B cell (primary cell): ENCODE results near the gene LRRC15. TPM values are rescaled to one million over a fixed set of nuclear protein-coding genes. Genes with fewer than 3 reads are reported as not detected.

Experiments used
- ATAC-seq: fragments of 200-7000 bp; cut with Tn5 transposase; one replicate; pipeline ENCODE4 v1.10.0; 2021; ENCODE audit warnings: low read depth, mild to moderate bottlenecking, moderate number of reproducible peaks, moderate library complexity
- CTCF ChIA-PET: fragments of 350-600 bp; sonication (Branson Sonifier 250); formaldehyde crosslinking; loops from one replicate; lab custom pipeline; 2021; ENCODE audit warnings: antibody characterized with exemption, inconsistent platforms; lab: Charles Lee
- POLR2A ChIA-PET: fragments of 350-600 bp; sonication (Branson Sonifier 250); formaldehyde crosslinking; loops from one replicate; lab custom pipeline; 2021; ENCODE audit warnings: antibody characterized with exemption; lab: Charles Lee
- DNase-seq: peaks from one replicate; pipeline ENCODE4 v3.0.0; 2013
- H2AFZ ChIP-seq: 2 replicates; pipeline ENCODE4 v1.6.1; 2012; ENCODE audit warnings: mild to moderate bottlenecking, low read depth, low read length; ENCODE audit not compliant: insufficient read depth, poor library complexity, severe bottlenecking
- H3K27ac ChIP-seq, 2 donors: 1 replicate in 1 of 2; 2 replicates in 1 of 2; pipeline ENCODE4 v1.5.1; 2012 to 2013; ENCODE audit warnings: low read length in 2 of 2, mild to moderate bottlenecking in 2 of 2, moderate library complexity in 1 of 2
- H3K27me3 ChIP-seq, 4 experiments: fragments of 200-600 bp in 1 of 4; sonication (generic) in 1 of 4; replicated peaks in 1 of 4; 1 replicate in 2 of 4; 2 replicates in 2 of 4; pipeline versions ENCODE4 v1.6.1 to v1.7.0; 2013 to 2016; ENCODE audit warnings: low read length in 3 of 4, mild to moderate bottlenecking in 2 of 4, mixed read lengths in 1 of 4, moderate library complexity in 1 of 4; ENCODE audit not compliant: insufficient read depth in 4 of 4, control insufficient read depth in 3 of 4; ENCODE audit errors: control extremely low read depth in 1 of 4
- H3K36me3 ChIP-seq, 2 experiments: replicated peaks in 1 of 2; 1 replicate in 1 of 2; 2 replicates in 1 of 2; pipeline versions ENCODE4 v1.6.1 to v1.7.1; 2013; ENCODE audit warnings: low read length in 1 of 2; ENCODE audit not compliant: insufficient read depth in 2 of 2, control insufficient read depth in 1 of 2; ENCODE audit errors: control extremely low read depth in 1 of 2, extremely low read depth in 1 of 2
- H3K4me1 ChIP-seq, 2 donors: fragments of 200-600 bp in 1 of 2; sonication (generic) in 1 of 2; 1 replicate in 1 of 2; 2 replicates in 1 of 2; pipeline versions ENCODE4 v1.5.1 to v1.6.1; 2013 to 2017; ENCODE audit warnings: low read length in 2 of 2; ENCODE audit not compliant: control insufficient read depth in 2 of 2, insufficient read depth in 2 of 2
- H3K4me2 ChIP-seq: replicated peaks from 2 replicates; pipeline ENCODE3; 2012; ENCODE audit warnings: mild to moderate bottlenecking, low read depth, low read length; ENCODE audit not compliant: poor library complexity, severe bottlenecking
- H3K4me3 ChIP-seq, 5 experiments: fragments of 200-600 bp in 1 of 5; sonication (generic) in 1 of 5; 1 replicate in 3 of 5; 2 replicates in 2 of 5; pipeline versions ENCODE4 v1.5.1 to v1.7.0; 2011 to 2016; ENCODE audit warnings: low read length in 4 of 5, mild to moderate bottlenecking in 4 of 5, low read depth in 2 of 5, control low read depth in 1 of 5, moderate library complexity in 1 of 5; ENCODE audit not compliant: insufficient read depth in 1 of 5; ENCODE audit errors: control extremely low read depth in 1 of 5, extremely low read depth in 1 of 5
- H3K79me2 ChIP-seq: fragments of 200-600 bp; sonication (generic); one replicate; pipeline ENCODE4 v1.6.0; 2016; ENCODE audit warnings: low read length; ENCODE audit not compliant: control insufficient read depth, insufficient read depth
- H3K9ac ChIP-seq: fragments of 200-600 bp; sonication (generic); 2 replicates; pipeline ENCODE4 v1.6.1; 2017; ENCODE audit warnings: mild to moderate bottlenecking, low read length, moderate library complexity
- H3K9me3 ChIP-seq, 3 donors: one replicate each; pipeline versions ENCODE4 v1.6.1 to v1.7.1; 2013; ENCODE audit warnings: low read length in 2 of 3; ENCODE audit not compliant: control insufficient read depth in 2 of 3, insufficient read depth in 1 of 3; ENCODE audit errors: control extremely low read depth in 1 of 3
- H4K20me1 ChIP-seq: 2 replicates; pipeline ENCODE4 v1.6.0; 2012; ENCODE audit warnings: mild to moderate bottlenecking, low read length; ENCODE audit not compliant: insufficient read depth, control insufficient read depth, poor library complexity, severe bottlenecking
- H3K27ac Mint-ChIP-seq: one replicate; pipeline ENCODE4 v1.8.0; 2021; ENCODE audit warnings: mixed read lengths
- H3K27me3 Mint-ChIP-seq: one replicate; pipeline ENCODE4 v1.8.0; 2021; ENCODE audit warnings: mixed read lengths
- H3K4me1 Mint-ChIP-seq: one replicate; pipeline ENCODE4 v1.8.0; 2021; ENCODE audit warnings: mixed read lengths
- H3K4me3 Mint-ChIP-seq: one replicate; pipeline ENCODE4 v1.8.0; 2021; ENCODE audit warnings: mixed read lengths
- H3K9me3 Mint-ChIP-seq: one replicate; pipeline ENCODE4 v1.8.0; 2022; ENCODE audit warnings: mixed read lengths; ENCODE audit not compliant: insufficient read depth
- CTCF ChIP-seq: fragments of 200-600 bp; IDR thresholded peaks from one replicate; pipeline ENCODE4 v1.8.0; 2022; ENCODE audit warnings: antibody characterized with exemption, mild to moderate bottlenecking
- EZH2 ChIP-seq: IDR thresholded peaks from 2 replicates; pipeline ENCODE4 v1.6.1; 2012; ENCODE audit warnings: borderline replicate concordance, low read depth, mild to moderate bottlenecking, moderate library complexity, low read length; ENCODE audit not compliant: insufficient read depth, poor library complexity, severe bottlenecking
- WGBS: methylation state at CpG from one replicate; pipeline ENCODE4 v1.1.5; 2013; ENCODE audit warnings: missing lambda C conversion rate; ENCODE audit not compliant: insufficient coverage; 5-methylcytosine and 5-hydroxymethylcytosine counted together
- intact Hi-C: fragments of 100-400 bp; cut with micrococcal nuclease; formaldehyde crosslinking; loops from one replicate; pipeline ENCODE4 v1.10.0; 2022
- polyA plus RNA-seq: library from polyadenylated mRNA; depleted of rRNA; stranded (reverse); fragments of >200 nt; gene quantifications from 2 replicates; pipeline ENCODE4 v1.2.3, GENCODE V29; 2012
- total RNA-seq, 2 donors: library from RNA; stranded (reverse); fragments of 120-200 nt in 1 of 2; gene quantifications; 1 replicate in 1 of 2; 2 replicates in 1 of 2; pipeline versions ENCODE4 v1.2.3 to v1.2.4, GENCODE V29; 2013 to 2022

LRRC15 gene
- total and polyA plus RNA-seq, 2 donors (not counting 1 experiment from before 2014, with no cell fraction given) = not detected

DNA sequence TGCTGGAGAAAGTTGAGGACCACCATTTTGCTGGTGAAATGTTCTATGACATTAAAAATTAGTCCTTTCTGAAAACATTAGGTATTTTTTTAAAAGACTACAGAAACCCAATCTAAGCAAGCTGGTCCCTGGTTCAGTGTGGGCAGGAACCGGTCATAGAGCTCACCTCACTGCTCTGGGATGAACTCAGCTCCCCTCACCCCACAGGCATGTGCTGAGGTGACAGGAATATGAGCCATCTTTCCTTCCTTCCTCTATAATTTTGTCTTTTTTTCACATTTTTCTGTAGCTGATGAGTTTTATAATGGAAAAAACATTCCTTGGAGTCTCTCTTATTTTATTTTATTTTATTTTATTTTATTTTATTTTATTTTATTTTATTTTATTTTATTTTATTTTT is 8.2 kb upstream of the LRRC15 start:
- Mint-ChIP-seq H3K27ac (no peak overlapping the region), H3K9me3 (no peaks in the 10 kb centered on the region), H3K4me3 (no peak overlapping the region), H3K27me3 (peaks cover 44% of the 10 kb centered on the region), H3K4me1 (no peaks in the 10 kb centered on the region)
- no CpG with 5 or more reads among the region's 1 CpG for WGBS
- intact Hi-C loops = no loop called here
- H3K36me3 ChIP-seq = no peaks in the 10 kb centered on the region
- ATAC-seq (no peak), DNase-seq (no peak)
- TF ChIP-seq EZH2 (no peak), CTCF (no peak)
- no peak overlapping the region for H3K4me3 ChIP-seq
- no peak overlapping the region for H3K9ac ChIP-seq
- no peaks in the 10 kb centered on the region for H4K20me1 ChIP-seq
- no peaks in the 10 kb centered on the region for H3K9me3 ChIP-seq
- H3K27me3 ChIP-seq = peaks cover 0 to 3% (median 0%) of the 10 kb centered on the region in 4 experiments
- H3K27ac ChIP-seq = no peak overlapping the region
- ChIA-PET CTCF (no interaction called here), POLR2A (no interaction called here)
- H3K4me1 ChIP-seq = no peaks in the 10 kb centered on the region
- no peaks in the 10 kb centered on the region for H3K79me2 ChIP-seq
- H3K4me2 ChIP-seq = no peak overlapping the region
- no peak overlapping the region for H2AFZ ChIP-seq

DNA sequence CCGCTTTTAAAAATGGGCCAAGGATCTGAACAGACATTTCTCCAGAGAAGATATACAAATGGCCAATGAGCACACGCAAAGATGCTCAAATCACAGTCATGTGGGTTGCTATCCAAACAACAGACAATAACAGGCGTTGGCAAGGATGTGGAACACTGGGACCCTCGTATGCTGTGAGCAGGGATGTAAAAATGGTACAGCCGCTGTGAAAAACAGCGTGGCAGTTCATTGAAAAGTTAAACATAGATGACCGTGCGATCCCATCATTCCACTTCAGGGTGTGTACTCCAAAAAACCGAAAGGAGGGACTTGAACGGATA is 6.7 kb upstream of the LRRC15 start:
- TF ChIP-seq EZH2 (no peak), CTCF (no peak)
- Mint-ChIP-seq H3K27ac (no peak overlapping the region), H3K27me3 (peaks cover 46% of the 10 kb centered on the region), H3K9me3 (no peaks in the 10 kb centered on the region), H3K4me3 (no peak overlapping the region), H3K4me1 (no peaks in the 10 kb centered on the region)
- Histone ChIP-seq H2AFZ (no peak overlapping the region), H3K9ac (no peak overlapping the region), H3K4me3 (no peak overlapping the region), H3K27ac (no peak overlapping the region), H3K4me1 (no peaks in the 10 kb centered on the region), H3K27me3 (peaks cover 0 to 3% (median 0%) of the 10 kb centered on the region in 4 experiments), H3K4me2 (no peak overlapping the region), H3K9me3 (peaks cover 0 to 3% (median 0%) of the 10 kb centered on the region in 3 donors), H3K36me3 (no peaks in the 10 kb centered on the region), H3K79me2 (no peaks in the 10 kb centered on the region), H4K20me1 (no peaks in the 10 kb centered on the region)
- ChIA-PET POLR2A (no interaction called here), CTCF (no interaction called here)
- DNase-seq = no peak
- WGBS = 92% methylated on average over 8 of the region's 10 CpGs
- intact Hi-C loops = no loop called here
- no peak for ATAC-seq
